HG02938 (cell line): Measurements from ENCODE around the gene NMT1.

Experiments
- ATAC-seq: cut with Tn5 transposase; IDR thresholded peaks from one replicate; pipeline ENCODE4 v1.9.1; 2021; ENCODE audit warnings: mild to moderate bottlenecking, moderate library complexity; ENCODE audit not compliant: unreplicated experiment

The NMT1 gene

GRCh38 chr17:45073414-45074070 lies 12.4 kb downstream of the NMT1 start:
- ATAC-seq, result no peak

DNA sequence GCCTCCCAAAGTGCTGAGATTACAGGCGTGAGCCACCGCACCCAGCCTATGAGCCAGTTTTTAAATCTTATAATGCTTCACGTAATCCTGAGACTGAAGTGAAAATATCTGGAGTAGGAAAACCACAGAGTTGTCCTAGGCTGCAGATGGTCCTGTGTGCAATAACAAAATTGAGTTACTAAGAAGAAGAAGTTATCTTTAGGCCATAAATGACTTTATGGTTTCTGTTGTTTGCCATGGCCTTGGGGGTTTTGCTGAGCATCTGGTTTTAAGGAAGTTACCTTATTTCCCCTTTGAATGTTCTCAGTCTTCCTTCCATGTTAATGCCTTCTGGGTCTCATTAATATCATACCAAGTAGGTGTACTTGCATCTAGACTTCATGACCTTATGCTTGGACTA lies 16.5 kb downstream of the NMT1 start:
- no peak for ATAC-seq

- no peak for ATAC-seq
Observed at GRCh38 chr17:45081047-45081703, 20.1 kb downstream of the NMT1 start.

DNA sequence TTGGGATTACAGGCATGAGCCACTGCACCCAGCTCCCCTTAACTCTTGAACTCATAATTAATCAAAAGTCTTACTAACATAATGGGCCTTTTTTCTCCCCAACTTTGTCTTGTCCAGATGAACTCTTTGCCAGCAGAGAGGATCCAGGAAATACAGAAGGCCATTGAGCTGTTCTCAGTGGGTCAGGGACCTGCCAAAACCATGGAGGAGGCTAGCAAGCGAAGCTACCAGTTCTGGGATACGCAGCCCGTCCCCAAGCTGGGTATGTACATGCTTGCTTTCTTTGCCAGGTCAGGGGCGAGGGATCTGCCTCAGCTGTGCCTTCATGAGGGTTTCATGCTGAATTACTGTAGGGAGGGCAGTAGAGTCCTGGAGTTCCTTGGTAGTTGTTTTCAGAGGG lies 25.3 kb downstream of the NMT1 start:
- ATAC-seq, result no peak

DNA sequence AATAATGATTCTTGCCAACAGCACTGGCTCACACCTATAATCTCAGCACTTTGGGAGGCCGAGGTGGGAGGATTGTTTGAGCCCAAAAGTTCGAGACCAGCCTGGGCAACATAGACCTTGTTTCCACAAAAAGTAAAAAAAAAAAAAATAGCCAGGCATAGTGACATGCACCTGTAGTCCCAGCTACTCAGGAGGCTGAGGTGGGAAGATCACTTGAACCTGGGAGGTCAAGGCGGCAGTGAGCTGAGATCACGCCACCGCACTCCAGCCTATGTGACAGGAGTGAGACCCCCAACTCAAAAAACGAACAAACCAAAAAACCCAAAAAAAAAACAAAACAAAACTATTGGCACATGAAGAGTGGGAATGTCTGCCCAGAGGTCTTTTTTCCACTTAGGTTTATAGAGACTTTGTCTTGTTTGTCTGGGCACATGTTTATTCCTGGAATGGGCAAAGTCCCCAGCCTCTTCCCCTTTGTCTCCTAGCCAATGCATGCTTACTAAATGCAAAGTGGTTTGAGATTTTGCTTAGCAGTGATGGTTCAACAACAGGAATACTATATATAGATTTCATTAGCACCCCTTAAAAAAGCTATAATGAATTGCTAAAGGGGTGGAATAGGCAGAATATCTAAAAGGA lies 25.9 kb downstream of the NMT1 start:
- ATAC-seq, result no peak

GRCh38 chr17:45087504-45087975 lies 26.4 kb downstream of the NMT1 start:
- no peak for ATAC-seq

DNA sequence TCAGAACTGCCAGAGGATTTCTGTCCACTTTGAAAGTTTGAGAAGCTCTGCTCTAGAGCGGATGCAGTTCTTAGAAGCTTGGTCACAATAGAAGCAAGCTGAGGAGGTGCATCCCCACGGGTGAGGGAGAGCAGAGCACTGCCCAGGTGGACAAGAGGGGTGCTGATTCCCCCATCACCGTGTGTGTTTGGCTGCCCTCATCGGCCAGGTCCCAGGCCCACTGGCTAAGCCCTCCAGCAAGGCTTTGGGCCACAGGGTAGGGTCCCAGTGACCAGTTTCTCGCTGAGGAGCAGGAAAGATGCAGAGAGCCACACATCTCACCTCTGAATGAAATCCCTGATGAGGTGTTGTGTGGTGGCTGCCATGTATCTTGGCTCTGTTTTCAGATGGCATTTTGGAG lies 26.9 kb downstream of the NMT1 start:
- ATAC-seq, result no peak

- ATAC-seq, result no peak
Observed at GRCh38 chr17:45088741-45089140, 27.6 kb downstream of the NMT1 start.

DNA sequence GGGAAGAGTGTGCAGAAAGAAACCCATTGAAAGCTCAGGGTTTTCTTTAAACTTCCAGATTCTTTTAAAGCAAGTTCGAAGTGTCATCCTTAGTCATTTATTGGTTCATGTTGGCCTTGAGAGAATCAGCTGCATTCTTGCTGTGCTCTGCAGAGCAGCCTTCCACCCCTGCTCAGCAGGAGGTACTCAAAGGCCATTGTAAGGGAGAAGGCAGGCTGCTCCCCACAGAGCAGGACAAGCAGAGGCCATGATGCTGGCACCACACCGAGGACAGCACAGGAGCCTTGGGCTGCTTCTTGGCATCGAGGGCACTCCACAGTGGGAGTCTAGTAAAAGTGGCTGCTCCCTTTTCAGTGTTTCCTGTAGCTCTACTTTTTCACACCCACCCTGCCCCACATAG lies 29.6 kb downstream of the NMT1 start:
- ATAC-seq, result no peak

GRCh38 chr17:45091778-45092425 lies 30.8 kb downstream of the NMT1 start:
- ATAC-seq, result no peak

DNA sequence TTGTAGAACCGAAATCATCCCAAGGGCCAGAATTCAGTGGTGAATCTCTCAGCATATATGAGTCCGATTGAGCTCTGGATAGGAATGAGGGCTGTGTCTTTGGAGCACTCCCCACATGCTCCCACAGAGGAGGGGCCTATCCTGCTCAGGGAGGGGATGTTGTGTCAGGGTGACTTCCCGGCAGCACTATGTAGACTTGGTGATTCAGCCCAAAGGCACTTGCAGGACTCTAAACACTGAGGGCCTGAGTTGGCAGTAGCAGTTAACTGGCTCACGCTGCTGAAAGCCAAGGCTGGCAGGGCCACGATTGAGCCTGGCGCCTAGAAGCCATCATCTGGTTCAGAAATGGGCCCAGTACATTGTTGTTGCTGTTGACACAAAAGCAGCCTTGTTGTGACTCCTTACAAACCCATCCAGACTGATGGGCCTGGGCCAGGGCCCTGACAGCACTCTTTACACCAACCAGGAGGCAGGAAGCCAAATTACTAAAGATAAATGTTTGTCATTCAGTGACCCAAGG lies 31.9 kb downstream of the NMT1 start:
- ATAC-seq, result no peak

- no peak for ATAC-seq
Observed at GRCh38 chr17:45093444-45094110, 32.5 kb downstream of the NMT1 start.

- no peak for ATAC-seq
Observed at GRCh38 chr17:45096141-45096540, 35.0 kb downstream of the NMT1 start.

DNA sequence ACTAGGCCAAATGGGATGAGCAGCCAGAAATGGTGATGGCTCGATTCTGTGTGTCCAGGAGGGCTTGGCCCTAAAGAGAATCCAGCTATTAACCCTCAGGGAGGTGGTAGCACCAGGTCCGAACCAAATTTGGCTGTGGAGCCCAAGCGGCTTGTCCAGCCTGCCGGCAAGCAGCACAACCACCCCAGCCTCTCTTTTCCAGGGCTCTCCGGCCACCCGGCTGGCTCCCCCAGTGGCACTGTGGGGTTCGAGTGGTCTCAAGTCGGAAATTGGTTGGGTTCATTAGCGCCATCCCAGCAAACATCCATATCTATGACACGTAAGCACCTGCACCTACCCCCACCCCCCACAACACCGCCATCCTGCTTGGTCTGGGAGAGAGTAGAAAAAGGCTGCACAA lies 35.8 kb downstream of the NMT1 start:
- no peak for ATAC-seq

- ATAC-seq, result no peak
Observed at GRCh38 chr17:45098081-45098868, 37.2 kb downstream of the NMT1 start.

DNA sequence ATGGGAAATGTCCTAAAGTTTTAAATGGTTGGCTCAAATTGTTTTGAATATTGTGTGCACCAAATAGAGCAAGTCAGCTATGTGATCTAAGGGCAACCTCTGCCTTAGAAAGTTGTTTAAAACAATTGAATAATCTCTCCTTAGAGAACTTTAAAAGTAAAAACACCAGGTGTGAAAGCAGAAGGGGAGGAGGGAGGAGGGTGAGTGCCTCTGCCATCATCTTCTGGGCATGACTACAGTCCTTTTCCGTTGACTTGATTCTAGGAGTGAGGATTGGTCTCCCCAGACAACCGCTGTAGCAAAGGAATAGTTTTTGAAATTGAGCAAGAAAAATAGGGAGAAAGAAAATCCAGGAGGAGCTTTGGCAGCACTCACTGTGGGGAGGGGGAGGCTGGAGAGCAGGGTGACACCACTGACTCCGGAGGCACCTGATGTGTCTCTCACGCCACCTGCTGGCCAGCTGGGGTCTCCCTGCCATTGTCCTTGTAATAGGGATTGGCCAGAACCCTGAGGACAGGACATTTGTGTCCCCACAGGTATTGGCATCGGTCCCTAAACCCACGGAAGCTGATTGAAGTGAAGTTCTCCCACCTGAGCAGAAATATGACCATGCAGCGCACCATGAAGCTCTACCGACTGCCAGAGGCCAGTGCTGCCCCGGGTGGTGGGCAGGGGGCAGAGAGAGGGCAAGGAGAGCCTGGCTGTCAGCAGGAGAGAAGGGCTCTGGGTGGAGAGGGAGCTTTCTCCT lies 37.9 kb downstream of the NMT1 start:
- no peak for ATAC-seq

DNA sequence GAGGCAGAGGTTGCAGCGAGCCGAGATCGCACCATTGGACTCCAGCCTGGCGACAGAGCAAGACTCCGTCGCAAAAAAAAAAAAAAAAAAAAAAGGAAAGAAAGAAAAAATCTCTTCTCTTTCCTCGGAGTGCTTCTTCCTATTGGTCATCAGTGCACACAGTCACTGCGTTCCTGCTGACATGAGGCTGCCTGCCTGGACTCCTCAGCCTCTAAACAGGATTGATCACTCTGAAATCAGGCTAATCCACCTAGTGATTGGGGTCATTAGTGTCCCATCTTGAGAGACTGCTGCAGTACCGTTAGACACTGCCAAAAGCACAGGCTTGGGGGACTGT lies 40.4 kb downstream of the NMT1 start:
- ATAC-seq, result no peak

- ATAC-seq, result no peak
Observed at GRCh38 chr17:45101883-45102811, 41.0 kb downstream of the NMT1 start.

DNA sequence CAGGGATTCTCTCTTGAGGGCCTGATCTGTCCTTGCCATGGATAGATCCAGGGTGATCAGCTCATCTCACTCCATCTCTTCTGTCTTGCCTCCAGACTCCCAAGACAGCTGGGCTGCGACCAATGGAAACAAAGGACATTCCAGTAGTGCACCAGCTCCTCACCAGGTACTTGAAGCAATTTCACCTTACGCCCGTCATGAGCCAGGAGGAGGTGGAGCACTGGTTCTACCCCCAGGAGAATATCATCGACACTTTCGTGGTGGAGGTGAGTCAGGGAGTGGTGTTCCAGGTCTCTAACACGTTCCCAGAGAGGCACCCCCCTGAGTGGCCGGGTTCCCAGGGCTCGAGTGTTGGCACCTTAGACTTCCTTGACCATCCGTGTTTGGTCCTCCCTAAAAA lies 41.7 kb downstream of the NMT1 start:
- ATAC-seq, result no peak
